Adipose tissue (tissue), 3 donors: ENCODE results near the gene ZNF474. TPM values are rescaled to one million over a fixed set of nuclear protein-coding genes. Genes with fewer than 3 reads are reported as not detected.

ENCODE experiments used
- H3K27ac ChIP-seq: one replicate; pipeline ENCODE4 v1.5.1; 2013; ENCODE audit warnings: low read depth, low read length
- WGBS, 3 donors: extraction: QIAGEN DNeasy Blood & Tissue Kit; methylation state at CpG; one replicate each; pipeline ENCODE4 v1.1.7; 2013; 5-methylcytosine and 5-hydroxymethylcytosine counted together
- polyA plus RNA-seq, 3 donors: library from polyadenylated mRNA; stranded (reverse); fragments of 200-250 nt; gene quantifications; one replicate each; pipeline ENCODE4 v1.2.3, GENCODE V29; 2013
- donor health status: healthy with polysubstance abuse.
- donor health status: Bipolar disorder and iron deficiency.
- donor health status: healthy.

Gene ZNF474
- polyA plus RNA-seq, 3 donors, result 0.05 to 0.34 (median 0.16) TPM

GRCh38 chr5:122199146-122199545 is 69.8 kb downstream of the ZNF474 start:
- 57 to 67% (median 62%) methylated on average over 3 of the region's 3 CpGs for WGBS, 3 donors
- H3K27ac ChIP-seq, result no peak overlapping the region

GRCh38 chr5:122200450-122200849 is 71.1 kb downstream of the ZNF474 start:
- H3K27ac ChIP-seq, result no peak overlapping the region

GRCh38 chr5:122200865-122201264 is 71.5 kb downstream of the ZNF474 start:
- 78 to 92% (median 88%) methylated on average over 3 of the region's 3 CpGs for WGBS, 3 donors

GRCh38 chr5:122201365-122201764 is 72.0 kb downstream of the ZNF474 start:
- no peak overlapping the region for H3K27ac ChIP-seq
- 81 to 92% (median 88%) methylated on average over 3 of the region's 3 CpGs for WGBS, 3 donors

More at GRCh38 chr5:122200865-122201264, 71.5 kb downstream of the ZNF474 start:
- no peak overlapping the region for H3K27ac ChIP-seq

- H3K27ac ChIP-seq, result no peak overlapping the region
Measured at GRCh38 chr5:122202952-122203351, 73.6 kb downstream of the ZNF474 start.

Other genes with a start within 250 kb of the ZNF474 start
- 1 to 10 TPM; 1.7 to 7.4 (median 3.4) TPM for gene SRFBP1, start 167.6 kb upstream of the ZNF474 start, polyA plus RNA-seq
- gene LOX, start 51.3 kb upstream of the ZNF474 start, polyA plus RNA-seq, result 10 to 100 TPM in 2 of 3 donors, 1 to 10 TPM in 1; 3.7 to 29.7 (median 10.7) TPM
- gene SNCAIP, start 182.7 kb downstream of the ZNF474 start, polyA plus RNA-seq, result 1 to 10 TPM in 2 of 3 donors, under 1 TPM in 1; 0.36 to 3.5 (median 1.6) TPM